GM04504 (cell line): ENCODE measurements around the gene SLC5A10.
"Not testable (repeated sequence)": the region's sequence is repeated elsewhere in the genome, so short reads cannot be mapped to it uniquely, and the experiment has no call there.

Experiments used
- DNase-seq: peaks from one replicate; pipeline ENCODE4 v3.0.0-alpha.2; 2012; ENCODE audit warnings: low read depth

Gene SLC5A10

DNA sequence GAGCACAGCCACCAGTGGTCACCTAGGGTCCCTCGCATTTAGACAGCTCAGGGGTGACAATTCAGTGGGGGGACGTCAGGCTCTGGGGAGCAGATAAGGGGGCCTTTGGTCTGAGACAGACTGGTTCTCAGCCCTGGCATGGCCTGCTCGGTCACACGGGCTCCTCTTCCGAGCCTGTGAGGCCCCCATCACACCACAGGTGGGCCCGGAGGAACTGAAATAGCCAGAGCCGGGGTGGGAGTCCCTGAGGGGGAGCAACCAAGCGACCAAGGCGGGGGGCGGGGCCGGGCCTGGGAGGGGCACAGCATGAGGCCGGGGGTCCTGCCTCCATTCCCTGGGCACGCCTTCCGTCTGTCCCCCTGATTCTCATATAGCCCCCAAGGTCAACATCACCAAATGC lies 90.4 kb downstream of the SLC5A10 start:
- DNase-seq: not testable (repeated sequence)

DNA sequence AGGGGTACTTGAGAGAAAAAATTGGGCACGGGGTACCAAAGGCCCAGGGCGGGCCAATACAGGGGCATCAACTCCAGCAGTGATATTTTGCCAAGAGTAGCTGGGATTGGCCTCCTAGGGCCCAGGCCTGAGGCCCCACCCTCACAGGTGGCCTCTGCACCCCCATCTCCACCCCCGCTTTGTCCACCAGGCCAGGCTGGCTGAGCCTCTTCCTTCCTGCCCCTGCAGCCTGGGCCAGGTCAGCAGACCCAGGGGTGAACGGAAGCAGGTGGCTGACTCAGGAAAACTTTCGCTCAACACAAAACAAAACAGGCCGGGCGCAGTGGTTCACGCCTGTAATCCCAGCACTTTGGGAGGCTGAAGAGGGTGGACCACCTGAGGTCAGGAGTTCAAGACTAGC lies 91.1 kb downstream of the SLC5A10 start:
- not testable (repeated sequence) for DNase-seq

- not testable (repeated sequence) for DNase-seq
Measured at GRCh38 chr17:19044643-19045042, 92.7 kb downstream of the SLC5A10 start.

GRCh38 chr17:19046782-19047375 lies 94.9 kb downstream of the SLC5A10 start, which contains the start of gene GRAP:
TSS of gene GRAP (minus strand) at chr17:19046957. CDS start at chr17:19046926, 31 bp downstream.
- DNase-seq: not testable (repeated sequence)

- DNase-seq: not testable (repeated sequence)
Measured at GRCh38 chr17:19047510-19047909, 95.5 kb downstream of the SLC5A10 start.

- not testable (repeated sequence) for DNase-seq
Measured at GRCh38 chr17:19048826-19049225, 96.9 kb downstream of the SLC5A10 start.

DNA sequence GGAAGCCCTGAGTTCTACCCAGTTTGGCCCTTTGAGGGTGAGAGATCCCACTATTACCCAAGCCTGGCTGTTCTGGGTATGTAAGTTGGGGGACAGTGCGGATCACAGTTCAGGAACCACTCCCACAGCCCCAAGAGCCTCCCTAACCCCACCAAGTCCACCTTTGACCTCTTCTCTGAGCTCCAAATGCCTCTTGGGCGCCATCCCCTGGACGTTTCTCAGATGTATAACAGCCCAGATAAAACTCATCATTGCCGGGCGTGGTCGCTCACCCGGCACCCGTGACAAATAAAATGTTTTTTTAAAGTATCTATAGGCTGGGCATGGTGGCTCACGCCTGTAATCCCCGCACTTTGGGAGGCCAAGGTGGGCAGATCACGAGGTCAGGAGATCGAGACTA lies 103.5 kb downstream of the SLC5A10 start:
- DNase-seq: not testable (repeated sequence)

DNA sequence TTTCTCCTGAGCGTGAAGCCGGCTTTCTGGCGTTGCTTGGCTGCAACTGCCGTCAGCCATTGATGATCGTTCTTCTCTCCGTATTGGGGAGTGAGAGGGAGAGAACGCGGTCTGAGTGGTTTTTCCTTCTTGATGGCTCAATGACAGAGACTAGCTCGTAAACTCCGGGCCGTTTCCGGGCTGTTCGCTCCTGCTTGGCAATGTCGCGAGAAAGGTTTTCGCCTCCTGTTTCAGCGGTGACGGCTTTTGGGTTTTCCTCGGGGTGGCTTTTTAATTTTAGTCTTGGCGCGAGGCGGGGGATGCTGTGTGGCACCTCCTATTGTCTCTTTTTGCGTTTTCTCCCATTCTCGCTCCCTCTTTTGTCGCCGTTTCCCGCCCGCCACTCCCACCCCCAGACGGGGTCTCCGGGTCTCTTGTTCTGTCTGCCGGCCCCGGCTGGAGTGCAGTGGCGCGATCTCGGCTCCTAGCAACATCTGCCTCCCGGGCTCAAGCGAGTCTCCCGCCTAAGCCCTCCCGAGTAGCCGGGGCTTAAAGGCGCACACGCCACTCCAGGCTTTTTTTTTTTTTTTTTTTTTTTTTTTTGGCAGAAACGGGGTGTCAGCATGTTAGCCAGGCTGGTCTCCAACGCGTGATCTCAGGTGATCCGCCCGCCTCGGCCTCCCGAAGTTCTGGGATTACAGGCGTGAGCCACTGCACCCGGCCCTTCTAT lies 110.2 kb downstream of the SLC5A10 start:
- not testable (repeated sequence) for DNase-seq

- not testable (repeated sequence) for DNase-seq
Measured at GRCh38 chr17:19062718-19063325, 110.9 kb downstream of the SLC5A10 start.

- not testable (repeated sequence) for DNase-seq
Measured at GRCh38 chr17:19063326-19063956, 111.5 kb downstream of the SLC5A10 start.

DNA sequence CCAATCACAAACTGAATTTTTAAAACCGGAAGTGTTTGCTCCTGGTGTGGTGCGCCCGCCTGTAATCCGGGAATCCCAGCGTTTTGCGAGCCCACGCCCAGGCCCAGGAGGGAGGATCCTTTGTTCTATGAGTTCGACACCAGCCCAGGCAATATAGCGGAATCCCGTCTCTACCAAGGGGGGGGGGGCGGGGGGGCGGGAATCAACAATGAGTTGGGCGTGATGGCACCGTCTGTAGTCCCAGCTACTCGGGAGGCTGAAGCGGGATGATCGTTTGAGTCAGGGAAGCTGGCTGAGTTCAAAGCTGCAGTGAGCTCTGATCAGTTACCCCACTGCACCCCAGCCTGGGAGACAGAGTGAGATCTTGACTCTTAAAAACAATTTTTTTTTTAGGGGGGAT lies 112.4 kb downstream of the SLC5A10 start:
- DNase-seq: not testable (repeated sequence)

GRCh38 chr17:19070318-19071168 lies 118.6 kb downstream of the SLC5A10 start:
- not testable (repeated sequence) for DNase-seq
